ENCODE data around the gene ITGB1. TPM values are rescaled to one million over a fixed set of nuclear protein-coding genes. Genes with fewer than 3 reads are reported as not detected.

Gene ITGB1
- total RNA-seq, 1 experiment from 2014 or later: 223 TPM

- H2BK120ac ChIP-seq (ENCODE audit: low read depth, low read length, poor library complexity, severe bottlenecking): no peak overlapping the region
- H3K4me1 ChIP-seq (ENCODE audit: insufficient read depth, low read length): peaks cover 11% of the 10 kb centered on the region; the same call in 1 of the 2 replicates
- H4K5ac ChIP-seq (ENCODE audit: insufficient read length, low read depth, low read length): no peak overlapping the region
- no peak overlapping the region for H2BK20ac ChIP-seq (ENCODE audit: low read depth, low read length, poor library complexity, severe bottlenecking)
- peaks cover 72% of the 10 kb centered on the region; the same call in 1 of the 2 replicates for H3K79me2 ChIP-seq (ENCODE audit: insufficient read depth, low read length)
- no peak overlapping the region for H4K8ac ChIP-seq (replicated peaks; ENCODE audit: insufficient read length, low read depth, low read length)
- TF ChIP-seq, protein P1, sequence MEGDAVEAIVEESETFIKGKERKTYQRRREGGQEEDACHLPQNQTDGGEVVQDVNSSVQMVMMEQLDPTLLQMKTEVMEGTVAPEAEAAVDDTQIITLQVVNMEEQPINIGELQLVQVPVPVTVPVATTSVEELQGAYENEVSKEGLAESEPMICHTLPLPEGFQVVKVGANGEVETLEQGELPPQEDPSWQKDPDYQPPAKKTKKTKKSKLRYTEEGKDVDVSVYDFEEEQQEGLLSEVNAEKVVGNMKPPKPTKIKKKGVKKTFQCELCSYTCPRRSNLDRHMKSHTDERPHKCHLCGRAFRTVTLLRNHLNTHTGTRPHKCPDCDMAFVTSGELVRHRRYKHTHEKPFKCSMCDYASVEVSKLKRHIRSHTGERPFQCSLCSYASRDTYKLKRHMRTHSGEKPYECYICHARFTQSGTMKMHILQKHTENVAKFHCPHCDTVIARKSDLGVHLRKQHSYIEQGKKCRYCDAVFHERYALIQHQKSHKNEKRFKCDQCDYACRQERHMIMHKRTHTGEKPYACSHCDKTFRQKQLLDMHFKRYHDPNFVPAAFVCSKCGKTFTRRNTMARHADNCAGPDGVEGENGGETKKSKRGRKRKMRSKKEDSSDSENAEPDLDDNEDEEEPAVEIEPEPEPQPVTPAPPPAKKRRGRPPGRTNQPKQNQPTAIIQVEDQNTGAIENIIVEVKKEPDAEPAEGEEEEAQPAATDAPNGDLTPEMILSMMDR (conservative IDR thresholded peaks at IDR 0.05): no peak
- no peak overlapping the region for H3K18ac ChIP-seq (ENCODE audit: insufficient read length, low read depth, low read length)
- H2BK15ac ChIP-seq (ENCODE audit: low read depth, low read length): no peak overlapping the region
- no peaks in the 10 kb centered on the region for H3K79me1 ChIP-seq (ENCODE audit: insufficient read depth, low read depth, low read length, poor library complexity, severe bottlenecking)
- peaks cover 76 to 80% of the 10 kb centered on the region in 2 experiments for H3K4me1 Mint-ChIP-seq
- H3K56ac ChIP-seq (ENCODE audit: insufficient read length, low read depth, low read length): no peak overlapping the region
- no peak overlapping the region for H3T11ph ChIP-seq (ENCODE audit: low read length)
- H3K4me2 ChIP-seq (ENCODE audit: insufficient read depth, insufficient read length, low read length): peak overlapping the region; percentile 63
- H2AFZ ChIP-seq (ENCODE audit: low read length): no peak overlapping the region
- no peaks in the 10 kb centered on the region for H3K9me3 ChIP-seq (ENCODE audit: control insufficient read depth, low read depth, low read length)
- no peak overlapping the region for H3K4ac ChIP-seq (ENCODE audit: low read depth, low read length)
- H3K9me3 Mint-ChIP-seq: no peaks in the 10 kb centered on the region
- H3K14ac ChIP-seq (ENCODE audit: insufficient read depth, low read length): no peak overlapping the region
- no peak overlapping the region for H2BK12ac ChIP-seq (ENCODE audit: insufficient read length, low read depth, low read length)
- H2AK5ac ChIP-seq (ENCODE audit: insufficient read length, low read length): no peak overlapping the region
- no peak overlapping the region for H2BK5ac ChIP-seq (ENCODE audit: insufficient read length, low read length)
- no peak overlapping the region for H3K9ac ChIP-seq (ENCODE audit: extremely low read depth, insufficient read length, low read length)
- no peaks in the 10 kb centered on the region for H4K20me1 ChIP-seq (ENCODE audit: control insufficient read depth, insufficient read depth, insufficient read length)
- no peaks in the 10 kb centered on the region for H3K27me3 ChIP-seq (ENCODE audit: insufficient read depth, low read length)
- no peak overlapping the region for H3K27ac ChIP-seq (ENCODE audit: insufficient read length, low read depth, low read length)
- no peaks in the 10 kb centered on the region; the same call in 1 of the 2 replicates for H3K27me3 Mint-ChIP-seq (ENCODE audit: low read depth)
- no peak overlapping the region for H3K23ac ChIP-seq (ENCODE audit: insufficient read length, low read depth, low read length)
- peak overlapping the region in 2 of 3 experiments; percentile 35 to 99; a peak in 2 of 7 replicates for H3K27ac Mint-ChIP-seq
- peaks cover 7% of the 10 kb centered on the region for H3K23me2 ChIP-seq (ENCODE audit: insufficient read length, low read depth, low read length, poor library complexity, severe bottlenecking)
- DNase-seq: no peak
- no peak overlapping the region for H3K4me3 Mint-ChIP-seq
- no peak overlapping the region for H4K91ac ChIP-seq (ENCODE audit: insufficient read length, low read depth, low read length)
- peaks cover 2 to 11% (median 6%) of the 10 kb centered on the region in 3 experiments; a peak in 4 of 7 replicates for H3K36me3 Mint-ChIP-seq (ENCODE audit: insufficient read depth in 1 of 3, low read depth in 3 of 3)
These were observed 5.9 kb downstream of the ITGB1 start for GRCh38 chr10:32952094-32952493.

All from H9 (cell line).